ENCODE data around the gene SRMS. TPM values are rescaled to one million over a fixed set of nuclear protein-coding genes. Genes with fewer than 3 reads are reported as not detected.

SRMS gene
- total and polyA plus RNA-seq, 8 donors: 0.08 to 0.27 (median 0.18) TPM; not detected in 3

DNA sequence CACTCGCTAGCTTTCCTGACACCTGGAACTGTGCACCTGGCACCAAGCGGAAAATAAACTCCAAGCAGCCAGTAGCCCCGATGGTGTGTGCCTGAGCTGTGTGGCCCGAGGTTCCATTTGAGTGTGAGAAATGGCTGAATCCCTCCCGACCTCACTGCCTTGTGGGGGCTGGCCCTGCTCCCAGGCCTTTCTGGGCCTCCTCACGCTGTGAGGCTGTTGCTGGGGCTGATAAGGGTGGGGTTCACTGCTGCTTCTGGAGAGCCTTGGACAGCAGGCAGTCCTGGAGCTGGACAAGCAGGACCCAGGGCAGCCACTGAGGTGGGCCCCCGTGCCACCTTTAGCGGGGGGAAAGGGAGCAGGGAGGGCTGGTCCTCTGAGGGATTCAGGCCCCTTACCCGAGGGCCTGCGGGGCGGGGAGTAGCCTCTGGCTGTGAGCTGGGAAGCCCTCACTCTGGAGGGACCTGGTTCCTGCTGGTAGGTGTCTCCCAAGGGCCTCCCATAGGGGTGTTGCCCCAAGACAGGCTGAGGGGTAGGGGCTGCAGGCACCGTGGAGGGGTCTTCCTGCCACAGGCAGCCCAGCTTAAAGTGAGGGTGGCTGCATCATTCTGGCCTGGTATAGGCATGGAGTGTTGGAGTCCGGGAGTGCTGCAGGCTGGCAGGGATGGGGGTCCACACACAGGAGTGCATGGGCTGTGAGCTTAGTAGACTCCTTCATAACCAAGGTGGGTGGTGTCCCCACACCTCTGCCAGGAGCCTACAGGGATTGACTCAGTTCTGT lies 25.3 kb downstream of the SRMS start:
- DNase-seq (peak in 1 of 4 donors; percentile 33), ATAC-seq (no peak)
- Histone ChIP-seq H3K27me3 (peaks cover 0 to 14% of the 10 kb centered on the region in 2 donors), H3K27ac (no peak overlapping the region), H3K9me3 (peaks cover 0 to 9% of the 10 kb centered on the region in 2 donors), H3K4me1 (peaks cover 11 to 36% of the 10 kb centered on the region in 2 donors), H3K36me3 (peaks cover 0 to 19% of the 10 kb centered on the region in 2 donors), H3K4me3 (peak overlapping the region; percentile 83 to 86)
- intact Hi-C loops (cut with DNase I): no loop called here
- TF ChIP-seq, protein P1, sequence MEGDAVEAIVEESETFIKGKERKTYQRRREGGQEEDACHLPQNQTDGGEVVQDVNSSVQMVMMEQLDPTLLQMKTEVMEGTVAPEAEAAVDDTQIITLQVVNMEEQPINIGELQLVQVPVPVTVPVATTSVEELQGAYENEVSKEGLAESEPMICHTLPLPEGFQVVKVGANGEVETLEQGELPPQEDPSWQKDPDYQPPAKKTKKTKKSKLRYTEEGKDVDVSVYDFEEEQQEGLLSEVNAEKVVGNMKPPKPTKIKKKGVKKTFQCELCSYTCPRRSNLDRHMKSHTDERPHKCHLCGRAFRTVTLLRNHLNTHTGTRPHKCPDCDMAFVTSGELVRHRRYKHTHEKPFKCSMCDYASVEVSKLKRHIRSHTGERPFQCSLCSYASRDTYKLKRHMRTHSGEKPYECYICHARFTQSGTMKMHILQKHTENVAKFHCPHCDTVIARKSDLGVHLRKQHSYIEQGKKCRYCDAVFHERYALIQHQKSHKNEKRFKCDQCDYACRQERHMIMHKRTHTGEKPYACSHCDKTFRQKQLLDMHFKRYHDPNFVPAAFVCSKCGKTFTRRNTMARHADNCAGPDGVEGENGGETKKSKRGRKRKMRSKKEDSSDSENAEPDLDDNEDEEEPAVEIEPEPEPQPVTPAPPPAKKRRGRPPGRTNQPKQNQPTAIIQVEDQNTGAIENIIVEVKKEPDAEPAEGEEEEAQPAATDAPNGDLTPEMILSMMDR (IDR thresholded peaks at IDR 0.05): no peak

DNA sequence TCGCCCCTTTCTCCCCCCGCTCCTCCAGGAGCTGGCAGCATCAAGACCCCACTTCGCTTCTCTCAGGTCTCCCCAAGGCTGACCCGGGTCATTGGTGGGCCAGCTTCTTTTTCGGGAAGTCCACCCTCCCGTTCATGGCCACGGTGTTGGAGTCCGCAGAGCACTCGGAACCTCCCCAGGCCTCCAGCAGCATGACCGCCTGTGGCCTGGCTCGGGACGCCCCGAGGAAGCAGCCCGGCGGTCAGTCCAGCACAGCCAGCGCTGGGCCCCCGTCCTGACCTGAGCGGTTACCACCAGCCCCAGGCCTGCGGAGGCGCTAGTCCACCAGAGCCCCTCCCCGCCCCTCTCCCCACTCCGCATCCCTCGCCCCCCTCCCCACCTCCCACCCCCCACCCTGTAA lies 25.9 kb downstream of the SRMS start:
- H3K4me3 ChIP-seq: peak overlapping the region; percentile 83 to 86
- ATAC-seq: no peak
- peak in 1 of 4 donors; percentile 78 for DNase-seq
- H3K9me3 ChIP-seq: peaks cover 0 to 9% of the 10 kb centered on the region in 2 donors
- peaks cover 11 to 36% of the 10 kb centered on the region in 2 donors for H3K4me1 ChIP-seq
- peaks cover 0 to 14% of the 10 kb centered on the region in 2 donors for H3K27me3 ChIP-seq
- intact Hi-C loops (cut with DNase I): no loop called here
- peaks cover 0 to 19% of the 10 kb centered on the region in 2 donors for H3K36me3 ChIP-seq
- TF ChIP-seq, protein P1 (IDR thresholded peaks at IDR 0.05): no peak
- no peak overlapping the region for H3K27ac ChIP-seq

DNA sequence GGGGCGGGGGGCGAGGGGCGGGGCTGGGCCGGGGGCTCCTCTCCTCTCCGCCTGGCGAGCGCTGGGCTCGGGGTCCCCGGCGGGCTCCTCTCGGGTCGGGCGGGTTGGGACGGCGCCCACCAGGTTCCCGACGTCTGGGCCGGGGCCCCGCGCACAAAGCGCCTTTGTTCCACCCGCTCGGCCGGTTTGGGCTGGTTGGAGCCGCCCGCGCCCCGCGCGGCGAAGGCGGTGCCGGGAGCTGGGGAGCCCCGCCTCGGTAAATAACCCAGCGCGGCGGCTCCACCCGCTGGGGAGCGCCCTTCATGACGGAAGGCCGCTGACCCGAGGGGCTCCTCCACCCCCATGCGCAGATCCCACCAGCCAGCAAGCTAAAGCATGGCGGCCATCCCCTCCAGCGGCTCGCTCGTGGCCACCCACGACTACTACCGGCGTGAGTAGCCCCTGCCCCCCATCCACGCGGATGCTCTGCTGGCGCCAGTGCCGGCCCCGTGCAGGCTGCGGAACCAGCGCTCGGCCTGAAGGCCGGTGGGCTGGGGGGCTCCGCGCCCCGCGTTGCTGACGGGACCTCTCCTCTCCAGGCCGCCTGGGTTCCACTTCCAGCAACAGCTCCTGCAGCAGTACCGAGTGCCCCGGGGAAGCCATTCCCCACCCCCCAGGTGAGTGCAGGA lies 26.5 kb downstream of the SRMS start:
- TF ChIP-seq, protein P1 (IDR thresholded peaks at IDR 0.05): no peak
- intact Hi-C loops (cut with DNase I): no loop called here
- peaks cover 0 to 19% of the 10 kb centered on the region in 2 donors for H3K36me3 ChIP-seq

DNA sequence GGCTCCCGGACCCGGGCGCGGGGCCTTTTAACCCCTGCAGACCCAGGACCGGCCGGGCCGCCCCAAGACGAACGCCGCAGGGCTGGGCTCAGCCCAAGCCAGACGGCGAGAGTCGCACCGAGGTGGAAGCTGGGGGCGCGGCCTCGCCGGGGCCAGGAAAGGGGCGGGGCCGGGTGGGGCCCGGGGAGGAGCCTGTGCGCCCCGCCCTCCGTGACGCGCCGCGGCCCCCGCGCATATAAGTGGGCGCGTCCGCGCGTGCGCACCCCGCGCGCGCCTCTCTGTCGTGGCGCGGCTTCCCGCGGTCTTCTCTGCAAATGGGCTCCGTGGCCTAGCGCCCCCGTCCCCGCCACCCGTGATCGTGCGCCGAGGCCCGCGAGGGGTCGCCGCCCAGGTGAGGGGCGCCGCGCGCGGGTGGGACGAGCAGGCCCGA lies 27.0 kb downstream of the SRMS start, which contains the start of gene PPDPF:
Gene PPDPF (plus strand): TSS at position 262 of the 430 bp plus-strand sequence. CDS start 544 bp downstream, outside the sequence.
- intact Hi-C loops (cut with DNase I): no loop called here
- TF ChIP-seq, protein P1 (IDR thresholded peaks at IDR 0.05): no peak

More for the DNA sequence above, 26.5 kb downstream of the SRMS start:
- Histone ChIP-seq H3K27me3 (peaks cover 0 to 14% of the 10 kb centered on the region in 2 donors), H3K4me1 (peaks cover 11 to 36% of the 10 kb centered on the region in 2 donors), H3K27ac (peak overlapping the region; percentile 86 to 95), H3K4me3 (peak overlapping the region; percentile 83 to 86), H3K9me3 (peaks cover 0 to 9% of the 10 kb centered on the region in 2 donors)
- peak; percentile 79 for ATAC-seq
- DNase-seq: peak; percentile 72 to 92 (median 86)

More for the DNA sequence above, 27.0 kb downstream of the SRMS start, which contains the start of gene PPDPF:
- peaks cover 0 to 19% of the 10 kb centered on the region in 2 donors for H3K36me3 ChIP-seq
- H3K27ac ChIP-seq: peak within 1 kb of the TSS; percentile 86 to 95
- DNase-seq (peak; percentile 83 to 95 (median 90)), ATAC-seq (peak; percentile 91)
- H3K4me3 ChIP-seq: peak within 1 kb of the TSS; percentile 83 to 86
- H3K27me3 ChIP-seq: peaks cover 0 to 14% of the 10 kb centered on the region in 2 donors
- H3K4me1 ChIP-seq: peaks cover 11 to 32% of the 10 kb centered on the region in 2 donors
- peaks cover 0 to 9% of the 10 kb centered on the region in 2 donors for H3K9me3 ChIP-seq
